ENCODE data around the gene CCDC126. TPM values are rescaled to one million over a fixed set of nuclear protein-coding genes. Genes with fewer than 3 reads are reported as not detected.
A peak's percentile ranks its signal among the peaks of the same experiment; 100 is the strongest.
"Not testable (repeated sequence)": the region's sequence is repeated elsewhere in the genome, so short reads cannot be mapped to it uniquely, and the experiment has no call there.

CCDC126 gene
- total and polyA plus RNA-seq, 2 experiments from 2014 or later: 5.7 to 6.6 TPM

GRCh38 chr7:23581975-23582374 lies 15.2 kb upstream of the CCDC126 start:
- H3K4me3 Mint-ChIP-seq; DNase-seq (ENCODE audit: low spot score); H4K20me1 ChIP-seq (replicated peaks; ENCODE audit: insufficient read depth): not testable (repeated sequence)

GRCh38 chr7:23585304-23585703 lies 11.9 kb upstream of the CCDC126 start:
- H3F3A ChIP-seq (replicated peaks; ENCODE audit: low read depth); H3K27me3 Mint-ChIP-seq (ENCODE audit: insufficient read depth, low read depth, poor library complexity); DNase-seq (ENCODE audit: low spot score); H3K9me3 Mint-ChIP-seq; H2AFZ ChIP-seq; H3K4me1 Mint-ChIP-seq; H3K9me2 ChIP-seq (ENCODE audit: insufficient read depth); H3K27ac Mint-ChIP-seq; H3K4me1 ChIP-seq (ENCODE audit: insufficient read depth); H3K36me3 Mint-ChIP-seq (ENCODE audit: low read depth); H3K36me3 ChIP-seq (ENCODE audit: insufficient read depth); H3K4me3 Mint-ChIP-seq; H3K4me2 ChIP-seq; ATAC-seq; H3K27ac ChIP-seq (ENCODE audit: low read depth); H3K27me3 ChIP-seq (ENCODE audit: insufficient read depth); H3K79me2 ChIP-seq (replicated peaks; ENCODE audit: insufficient read depth); H4K20me1 ChIP-seq (replicated peaks; ENCODE audit: insufficient read depth); H3K4me3 ChIP-seq: not testable (repeated sequence)

More at GRCh38 chr7:23581975-23582374, 15.2 kb upstream of the CCDC126 start:
- not testable (repeated sequence) for H3K4me3 ChIP-seq; H3K27me3 ChIP-seq (ENCODE audit: insufficient read depth); H3K4me1 Mint-ChIP-seq; H3K9me3 Mint-ChIP-seq; H3K27ac Mint-ChIP-seq; ATAC-seq; H3K4me2 ChIP-seq; H3F3A ChIP-seq (replicated peaks; ENCODE audit: low read depth); H3K27me3 Mint-ChIP-seq (ENCODE audit: insufficient read depth, low read depth, poor library complexity); H3K36me3 ChIP-seq (ENCODE audit: insufficient read depth); H3K27ac ChIP-seq (ENCODE audit: low read depth); H3K9me2 ChIP-seq (ENCODE audit: insufficient read depth); H2AFZ ChIP-seq; H3K4me1 ChIP-seq (ENCODE audit: insufficient read depth); H3K36me3 Mint-ChIP-seq (ENCODE audit: low read depth); H3K79me2 ChIP-seq (replicated peaks; ENCODE audit: insufficient read depth)

- TF ChIP-seq NANOG (IDR thresholded peaks at IDR 0.05; ENCODE audit: borderline replicate concordance): no peak
- TF ChIP-seq CREB1 (CRISPR knock-in tag; IDR thresholded peaks at IDR 0.05; ENCODE audit: low read depth): no peak
- no peaks in the 10 kb centered on the region for H3K79me2 ChIP-seq (replicated peaks; ENCODE audit: insufficient read depth)
- no peak for ATAC-seq
- Mint-ChIP-seq H3K4me3 (no peak overlapping the region), H3K36me3 (ENCODE audit: low read depth) (no peaks in the 10 kb centered on the region), H3K27ac (no peak overlapping the region), H3K27me3 (ENCODE audit: insufficient read depth, low read depth, poor library complexity) (no peaks in the 10 kb centered on the region), H3K4me1 (no peaks in the 10 kb centered on the region), H3K9me3 (no peaks in the 10 kb centered on the region)
- no peak overlapping the region for H3K27ac ChIP-seq (ENCODE audit: low read depth)
- H3K4me3 ChIP-seq: no peak overlapping the region
- 0 out of 2 replicates have a peak overlapping the region, but pooled peaks have one; percentile 32 for H2AFZ ChIP-seq
- H3K9me2 ChIP-seq (ENCODE audit: insufficient read depth): no peaks in the 10 kb centered on the region
- no peaks in the 10 kb centered on the region for H3K27me3 ChIP-seq (ENCODE audit: insufficient read depth)
- no peak overlapping the region for H3K4me2 ChIP-seq
- H3K4me1 ChIP-seq (ENCODE audit: insufficient read depth): no peaks in the 10 kb centered on the region
- DNase-seq (ENCODE audit: low spot score): no peak
- H3F3A ChIP-seq (replicated peaks; ENCODE audit: low read depth): no peaks in the 10 kb centered on the region
- no peaks in the 10 kb centered on the region for H4K20me1 ChIP-seq (replicated peaks; ENCODE audit: insufficient read depth)
- no peaks in the 10 kb centered on the region for H3K36me3 ChIP-seq (ENCODE audit: insufficient read depth)
Observed at GRCh38 chr7:23586159-23586558, 11.0 kb upstream of the CCDC126 start.

- no peaks in the 10 kb centered on the region for H3K36me3 Mint-ChIP-seq (ENCODE audit: low read depth)
- H3K27ac Mint-ChIP-seq: no peak overlapping the region
- no peaks in the 10 kb centered on the region for H4K20me1 ChIP-seq (replicated peaks; ENCODE audit: insufficient read depth)
- no peak overlapping the region for H3K4me3 Mint-ChIP-seq
- H3K79me2 ChIP-seq (replicated peaks; ENCODE audit: insufficient read depth): no peaks in the 10 kb centered on the region
- no peak overlapping the region for H3K4me3 ChIP-seq
- H3K9me2 ChIP-seq (ENCODE audit: insufficient read depth): no peaks in the 10 kb centered on the region
- H3K9me3 Mint-ChIP-seq: no peaks in the 10 kb centered on the region
- ATAC-seq (no peak), DNase-seq (ENCODE audit: low spot score) (no peak)
- no peaks in the 10 kb centered on the region for H3K4me1 Mint-ChIP-seq
- H3F3A ChIP-seq (replicated peaks; ENCODE audit: low read depth): no peaks in the 10 kb centered on the region
- no peak overlapping the region for H3K27ac ChIP-seq (ENCODE audit: low read depth)
- H3K4me2 ChIP-seq: no peak overlapping the region
- H3K4me1 ChIP-seq (ENCODE audit: insufficient read depth): no peaks in the 10 kb centered on the region
- no peak overlapping the region for H2AFZ ChIP-seq
- no peaks in the 10 kb centered on the region for H3K27me3 Mint-ChIP-seq (ENCODE audit: insufficient read depth, low read depth, poor library complexity)
- no peaks in the 10 kb centered on the region for H3K36me3 ChIP-seq (ENCODE audit: insufficient read depth)
- peaks cover 2% of the 10 kb centered on the region; the same call in 1 of the 2 replicates for H3K27me3 ChIP-seq (ENCODE audit: insufficient read depth)
- no peak for TF ChIP-seq EZH2 (IDR thresholded peaks at IDR 0.05; ENCODE audit: low read depth, unreplicated experiment)
- no peak for TF ChIP-seq REST (IDR thresholded peaks at IDR 0.05; ENCODE audit: unreplicated experiment)
- no peak for TF ChIP-seq ZNF331 (CRISPR knock-in tag; IDR thresholded peaks at IDR 0.05; ENCODE audit: low read depth)
- no peak for TF ChIP-seq ZNF114 (CRISPR knock-in tag; IDR thresholded peaks at IDR 0.05)
- TF ChIP-seq NANOG (IDR thresholded peaks at IDR 0.05; ENCODE audit: borderline replicate concordance): no peak
- TF ChIP-seq JUNB (IDR thresholded peaks at IDR 0.05; ENCODE audit: unreplicated experiment): no peak
Observed at GRCh38 chr7:23590529-23590928, 6.7 kb upstream of the CCDC126 start.
